SK-N-SH treated with all-trans-retinoic acid at 6 μM for 48 hours (cell line): ENCODE data around the gene RPLP1.

Experiments
- ARNTL ChIP-seq: fragments of 450-650 bp; formaldehyde crosslinking; IDR thresholded peaks from 2 replicates; pipeline ENCODE4 v1.5.0; 2020; ENCODE audit warnings: low read depth, mild to moderate bottlenecking, moderate library complexity, borderline replicate concordance
- CREB5 ChIP-seq: fragments of 250-450 bp; sonication (Bioruptor Pico); IDR thresholded peaks from 2 replicates; pipeline ENCODE4 v1.5.1; 2020; ENCODE audit warnings: low read depth, mild to moderate bottlenecking, moderate library complexity
- CSDC2 ChIP-seq: fragments of 250-450 bp; sonication (Bioruptor Pico); IDR thresholded peaks from 2 replicates; pipeline ENCODE4 v1.5.0; 2020; ENCODE audit warnings: mild to moderate bottlenecking, moderate library complexity
- PATZ1 ChIP-seq: fragments of 250-450 bp; sonication (Bioruptor Pico); IDR thresholded peaks from 2 replicates; pipeline ENCODE4 v1.8.0; 2020; ENCODE audit warnings: mild to moderate bottlenecking, moderate library complexity, borderline replicate concordance
- RARB ChIP-seq: fragments of 250-450 bp; sonication (Bioruptor Pico); IDR thresholded peaks from 2 replicates; pipeline ENCODE4 v1.8.0; 2021; ENCODE audit warnings: mild to moderate bottlenecking, moderate library complexity
- TSHZ2 ChIP-seq: fragments of 250-450 bp; sonication (Bioruptor Pico); IDR thresholded peaks from 2 replicates; pipeline ENCODE4 v1.5.0; 2020; ENCODE audit warnings: mild to moderate bottlenecking, moderate library complexity

GRCh38 chr15:69424001-69424400 lies 28.6 kb upstream of the RPLP1 start:
- TF ChIP-seq CREB5 (CRISPR knock-in tag), result no peak
- no peak for TF ChIP-seq TSHZ2 (CRISPR knock-in tag)
- no peak for TF ChIP-seq ARNTL (CRISPR knock-in tag)
- no peak for TF ChIP-seq PATZ1
- no peak for TF ChIP-seq CSDC2 (CRISPR knock-in tag)
- TF ChIP-seq RARB (CRISPR knock-in tag), result no peak
